Measurements from ENCODE around the gene KCNG4.
A peak's percentile ranks its signal among the peaks of the same experiment; 100 is the strongest.

The KCNG4 gene

GRCh38 chr16:84262031-84262430, 22.2 kb upstream of the KCNG4 start:
- no peak for DNase-seq

DNA sequence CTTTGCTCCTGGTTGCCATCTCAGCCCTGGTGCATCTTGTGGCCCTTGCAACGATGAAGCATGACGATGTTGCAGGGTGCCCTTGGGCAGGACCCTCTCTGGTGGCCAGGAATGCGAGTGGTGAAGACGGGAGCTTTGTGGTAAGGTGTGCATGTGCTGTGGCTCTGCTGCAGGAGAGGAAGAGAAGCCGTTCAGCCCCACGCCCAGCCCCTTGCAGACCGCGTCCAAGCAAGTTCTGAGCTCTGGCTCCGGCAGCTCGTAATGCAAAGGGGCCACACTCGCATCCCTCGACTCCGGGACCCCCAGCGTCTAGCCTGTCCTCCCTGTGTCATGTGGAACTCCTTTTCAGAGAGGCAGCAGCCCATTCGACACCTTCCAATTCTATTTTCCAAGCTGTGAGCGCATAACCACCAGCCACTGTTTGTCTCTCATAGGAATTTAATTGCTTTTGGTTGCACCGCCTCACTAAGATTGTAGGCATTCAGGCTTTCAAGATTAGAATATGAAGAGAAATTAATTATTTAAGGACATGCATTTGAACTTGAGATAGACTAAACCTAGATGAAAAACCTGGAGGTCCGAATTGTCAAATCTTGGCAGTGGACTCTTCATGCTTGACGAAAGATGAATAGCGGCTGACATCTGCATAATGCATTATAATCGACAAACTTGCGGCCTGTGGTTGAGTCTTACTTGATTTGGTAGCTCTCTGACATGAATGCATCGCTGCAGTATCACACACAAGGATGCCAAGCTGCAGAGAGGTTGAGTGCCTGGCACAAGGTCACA, 21.1 kb upstream of the KCNG4 start:
- DNase-seq, result no peak

- no peak for DNase-seq
These were observed 19.9 kb upstream of the KCNG4 start for GRCh38 chr16:84259691-84260090.

GRCh38 chr16:84258266-84258665, 18.5 kb upstream of the KCNG4 start:
- no peak for DNase-seq

GRCh38 chr16:84255050-84255810, 15.4 kb upstream of the KCNG4 start:
- no peak for DNase-seq

- DNase-seq, result no peak
These were observed 14.2 kb upstream of the KCNG4 start for GRCh38 chr16:84254062-84254461.

GRCh38 chr16:84253173-84253572, 13.4 kb upstream of the KCNG4 start:
- DNase-seq, result no peak

DNA sequence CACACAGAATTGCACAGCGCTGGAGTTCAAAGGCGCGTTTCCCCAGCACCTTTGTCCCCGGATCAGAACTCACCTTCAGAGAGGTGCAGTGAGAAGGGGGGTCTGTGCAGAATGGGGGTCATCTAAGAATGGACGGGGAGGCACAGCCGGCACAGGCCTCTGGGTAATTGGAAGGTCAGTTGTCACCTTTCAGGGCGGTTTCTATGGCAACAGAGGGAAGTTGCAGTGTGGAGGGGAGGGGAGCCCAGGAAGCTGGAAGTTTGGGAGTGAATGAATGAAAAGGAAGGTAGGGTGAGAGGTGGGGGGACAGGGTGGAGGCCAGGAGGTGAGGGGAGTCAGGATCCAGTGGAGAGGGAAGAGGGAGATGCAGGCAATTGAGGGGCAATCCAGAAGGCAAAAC, 12.4 kb upstream of the KCNG4 start:
- no peak for DNase-seq

GRCh38 chr16:84247844-84248243, 8.0 kb upstream of the KCNG4 start:
- no peak for DNase-seq

DNA sequence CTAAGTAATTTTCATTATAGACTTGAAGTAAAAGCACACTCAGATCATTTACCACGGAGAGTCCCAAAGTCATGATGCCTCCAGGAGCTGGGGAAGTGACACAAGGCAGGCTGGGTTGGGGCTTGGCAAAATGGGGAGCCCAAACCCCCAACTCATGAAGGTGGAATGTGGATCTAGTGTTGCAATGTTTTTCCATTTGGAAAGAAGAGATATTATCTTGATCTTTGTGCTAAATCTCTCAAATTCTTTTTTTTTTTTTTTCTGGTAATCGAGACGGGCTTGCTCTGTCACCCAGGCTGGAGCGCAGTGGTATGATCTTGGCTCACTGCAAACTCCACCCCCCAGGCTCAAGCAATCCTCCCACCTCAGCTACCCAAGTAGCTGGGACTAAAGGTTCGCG, 7.5 kb upstream of the KCNG4 start:
- DNase-seq, result no peak

GRCh38 chr16:84246679-84247077, 6.9 kb upstream of the KCNG4 start:
- DNase-seq, result peak; percentile 7

- DNase-seq, result no peak
These were observed 6.3 kb upstream of the KCNG4 start for GRCh38 chr16:84245956-84246678.

GRCh38 chr16:84244728-84245127, 4.9 kb upstream of the KCNG4 start:
- no peak for DNase-seq

DNA sequence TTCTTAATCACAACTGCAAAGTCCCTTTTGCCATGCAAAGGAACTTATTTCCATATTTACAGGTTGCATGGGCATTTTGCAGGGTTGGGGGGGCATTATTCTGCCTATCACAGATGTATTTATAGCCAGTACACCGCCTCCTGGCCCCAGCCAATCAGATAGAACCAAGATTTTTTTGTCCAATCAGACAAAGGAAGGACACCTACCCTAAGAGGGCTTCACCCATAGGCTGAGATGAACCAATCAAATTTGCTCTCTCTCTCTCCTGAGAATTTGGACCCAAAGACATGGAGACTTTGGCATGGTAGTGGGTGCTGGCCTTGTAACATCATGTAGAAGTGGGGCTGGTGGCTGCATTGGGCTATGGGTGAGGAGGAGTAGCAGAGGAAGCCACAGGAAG, 3.9 kb upstream of the KCNG4 start:
- DNase-seq, result peak; percentile 8

- DNase-seq, result no peak
These were observed 3.0 kb upstream of the KCNG4 start for GRCh38 chr16:84242839-84243238.

DNA sequence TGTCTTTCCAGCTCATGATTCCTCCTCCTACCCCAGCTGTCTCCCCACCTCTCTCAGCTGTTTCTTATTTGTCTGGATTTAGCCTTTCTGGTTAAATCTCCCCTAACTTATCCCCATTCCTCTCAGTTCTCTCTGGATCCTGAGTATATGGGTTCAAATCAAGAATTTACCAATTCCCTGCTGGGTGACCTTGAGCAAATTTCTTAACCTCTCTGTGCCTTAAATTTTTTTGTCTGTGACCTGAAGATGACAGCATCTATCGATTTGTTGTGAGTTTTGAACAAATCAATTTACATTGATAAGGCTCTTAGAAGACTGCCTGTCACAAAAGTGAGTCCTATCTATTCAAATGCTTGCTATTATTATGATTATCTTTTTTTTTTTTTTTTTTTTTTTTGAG, 2.0 kb upstream of the KCNG4 start:
- DNase-seq, result no peak

- DNase-seq, result no peak
These were observed 643 bp upstream of the KCNG4 start for GRCh38 chr16:84240455-84240854.

DNA sequence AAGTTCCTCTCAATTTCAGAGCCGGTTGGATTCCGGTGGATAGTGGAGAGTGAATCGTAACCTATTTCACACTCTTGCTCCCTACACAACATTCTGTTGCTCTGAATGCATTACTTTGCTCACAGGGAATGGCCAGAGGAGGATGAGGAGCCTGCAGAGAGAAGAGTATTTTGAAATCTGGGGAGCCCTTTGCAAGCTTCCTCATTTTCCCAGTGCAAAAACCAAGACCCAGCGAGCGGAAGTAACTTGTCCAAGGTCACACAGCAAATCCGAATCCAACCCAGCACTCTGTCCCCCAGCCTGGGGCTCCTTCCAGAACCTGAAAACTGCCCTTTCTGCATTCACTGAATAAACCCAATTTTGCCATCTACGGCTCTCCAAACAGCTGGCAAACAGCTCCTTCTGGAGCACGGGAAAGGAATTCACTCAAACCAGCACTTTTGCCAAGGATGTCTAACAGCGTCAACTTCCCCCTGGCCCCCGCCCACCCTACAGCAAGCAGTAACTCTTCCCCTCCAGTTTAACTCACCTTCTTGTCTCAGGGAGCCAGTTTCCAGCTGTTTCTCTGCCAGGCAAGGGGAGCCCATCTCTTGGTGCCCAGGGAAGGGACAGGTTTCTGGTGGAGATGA, 557 bp downstream of the KCNG4 start:
- no peak for DNase-seq

DNA sequence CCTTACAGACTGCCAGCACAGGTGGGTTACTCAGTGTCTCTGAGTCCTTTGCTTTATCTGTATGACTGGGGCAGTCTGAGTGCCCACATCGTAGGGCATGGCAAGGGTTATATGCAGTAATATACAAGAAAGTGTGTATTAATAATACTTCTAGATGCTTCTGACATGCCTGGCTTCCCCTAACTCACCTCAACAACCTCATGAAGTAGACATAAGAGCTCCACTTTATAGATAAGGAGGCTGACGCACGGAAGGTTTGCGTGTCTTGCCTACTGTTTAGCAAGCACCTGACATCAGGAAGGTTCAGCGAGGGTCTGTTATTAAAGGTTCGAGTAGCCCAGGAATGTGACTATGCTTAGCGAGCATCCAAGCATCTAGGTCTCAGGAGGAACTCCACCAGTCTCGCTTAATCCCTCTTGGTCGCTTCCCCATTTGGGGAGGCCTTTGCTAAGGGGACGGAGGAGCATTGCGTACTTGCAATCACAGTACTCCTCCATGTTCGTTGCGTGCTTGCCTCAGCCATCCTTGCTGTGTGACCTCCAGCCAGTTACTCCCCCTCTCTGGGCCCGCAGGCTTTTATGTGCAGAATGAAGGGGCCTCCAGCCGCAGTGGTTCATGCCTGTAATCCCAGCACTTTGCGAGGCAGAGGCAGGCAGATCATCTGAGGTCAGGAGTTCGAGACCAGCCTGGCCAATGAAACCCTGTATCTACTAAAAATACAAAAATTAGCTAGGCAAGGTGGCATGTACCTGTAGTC, 1.6 kb downstream of the KCNG4 start:
- DNase-seq, result no peak

DNA sequence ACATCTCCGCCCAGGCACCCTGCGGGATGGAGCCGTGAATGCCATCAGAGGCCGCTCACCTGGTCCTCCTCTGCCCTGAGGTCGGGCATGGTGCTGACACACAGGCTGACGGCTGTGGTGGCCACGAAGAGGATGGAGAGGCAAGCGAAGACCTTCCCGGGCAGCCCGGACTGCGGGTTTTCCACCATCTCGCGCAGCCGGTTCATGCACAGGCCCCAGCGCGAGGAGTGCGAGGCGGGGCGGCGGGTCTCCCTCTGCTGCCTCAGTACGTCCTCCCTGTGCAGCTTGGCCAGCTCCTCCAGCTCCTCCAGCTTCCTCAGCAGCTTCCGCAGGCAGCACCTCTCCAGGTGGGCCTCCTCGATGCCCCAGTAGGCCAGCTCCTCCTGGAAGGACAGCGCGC, 3.1 kb downstream of the KCNG4 start:
- DNase-seq, result no peak

DNA sequence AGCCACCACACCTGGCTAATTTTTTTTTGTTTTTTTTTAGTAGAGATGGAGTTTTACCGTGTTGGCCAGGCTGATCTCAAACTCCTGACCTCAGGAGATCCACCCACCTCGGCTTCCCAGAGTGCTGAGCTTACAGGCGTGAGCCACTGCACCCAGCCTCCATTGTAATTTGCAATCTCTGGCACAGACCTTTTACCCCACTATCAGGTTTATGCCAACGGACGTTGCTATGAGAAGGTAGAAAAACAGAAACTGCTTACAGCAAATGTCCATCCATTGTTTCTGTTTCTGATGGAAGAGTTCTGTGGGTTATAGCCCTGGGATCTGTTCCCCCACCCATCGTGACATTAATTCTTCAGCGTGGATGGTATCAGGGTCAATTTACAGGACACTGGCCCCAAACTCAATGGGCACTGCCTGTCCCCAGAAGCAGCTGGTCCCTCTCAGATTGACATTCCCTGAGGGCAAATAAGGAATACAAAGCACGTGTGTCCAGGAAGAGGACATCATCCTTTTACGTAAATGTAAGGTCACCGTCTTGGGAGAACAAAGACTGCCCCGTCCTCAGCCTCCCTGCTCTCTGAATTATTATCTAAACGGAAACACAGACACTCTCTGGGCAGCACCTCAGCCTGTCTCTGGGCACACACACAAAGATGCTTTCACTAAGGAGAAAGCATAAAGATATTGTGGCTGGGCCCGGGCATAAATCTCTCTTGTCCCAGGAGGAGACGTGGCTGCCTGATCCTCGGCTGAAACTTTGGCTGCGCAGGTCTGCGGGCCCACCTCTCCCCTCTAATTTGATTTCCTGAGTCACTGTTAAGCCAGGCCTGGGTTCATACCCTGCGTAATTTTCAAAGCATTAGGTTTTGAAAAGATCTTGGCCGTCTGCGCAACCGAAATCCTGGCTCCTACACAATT, 5.2 kb downstream of the KCNG4 start:
- DNase-seq, result no peak

All from hematopoietic multipotent progenitor cell treated with erythropoietin and hydrocortisone succinate and interleukin-3 and kit ligand, for 4 days (in vitro differentiated cells).